Measurements from ENCODE around the gene GUCY1B1.

The GUCY1B1 gene

DNA sequence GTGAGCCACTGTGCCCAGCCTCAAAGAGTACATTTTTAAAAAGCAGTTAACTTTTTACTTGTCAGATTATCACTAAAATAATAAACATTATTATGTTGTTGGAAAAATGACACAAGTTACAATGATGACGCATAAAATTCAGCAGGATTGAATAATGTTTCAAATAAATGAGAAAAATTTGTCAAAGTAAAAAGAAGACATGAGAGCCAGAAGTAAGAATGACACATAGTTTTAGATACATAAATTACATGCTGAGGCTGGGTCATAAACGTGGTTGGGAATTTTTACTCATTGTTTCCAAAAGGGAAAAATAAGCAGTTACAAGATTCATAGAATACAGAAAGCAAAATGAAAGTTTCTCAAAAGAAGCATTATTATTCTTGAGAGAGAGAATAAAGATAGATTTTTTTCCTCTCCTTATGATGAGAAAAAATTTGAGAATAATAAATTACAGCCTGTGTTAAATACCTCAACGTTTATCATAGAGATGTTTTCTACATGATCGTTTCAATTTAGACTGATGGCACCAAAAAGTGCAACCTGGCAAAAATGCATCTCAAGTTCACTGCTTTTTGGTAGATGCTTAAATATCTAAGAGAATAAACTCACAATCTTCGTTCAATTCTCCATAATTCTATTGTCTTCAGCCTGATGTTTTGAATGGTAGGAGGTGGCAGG is 40.4 kb downstream of the GUCY1B1 start:
- no peak for DNase-seq (ENCODE audit: low read depth in 2 of 2, low spot score in 1 of 2)

DNA sequence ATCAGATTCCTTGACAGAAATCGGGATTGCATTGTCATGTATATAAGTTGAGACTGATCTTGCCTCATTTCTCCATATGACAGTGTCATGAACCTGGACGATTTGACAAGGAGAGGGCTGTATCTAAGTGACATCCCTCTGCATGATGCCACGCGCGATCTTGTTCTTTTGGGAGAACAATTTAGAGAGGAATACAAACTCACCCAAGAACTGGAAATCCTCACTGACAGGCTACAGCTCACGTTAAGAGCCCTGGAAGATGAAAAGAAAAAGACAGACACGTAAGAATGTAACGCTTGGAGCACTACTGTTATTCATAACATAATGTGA is 40.9 kb downstream of the GUCY1B1 start:
- no peak for DNase-seq (ENCODE audit: low read depth in 2 of 2, low spot score in 1 of 2)

DNA sequence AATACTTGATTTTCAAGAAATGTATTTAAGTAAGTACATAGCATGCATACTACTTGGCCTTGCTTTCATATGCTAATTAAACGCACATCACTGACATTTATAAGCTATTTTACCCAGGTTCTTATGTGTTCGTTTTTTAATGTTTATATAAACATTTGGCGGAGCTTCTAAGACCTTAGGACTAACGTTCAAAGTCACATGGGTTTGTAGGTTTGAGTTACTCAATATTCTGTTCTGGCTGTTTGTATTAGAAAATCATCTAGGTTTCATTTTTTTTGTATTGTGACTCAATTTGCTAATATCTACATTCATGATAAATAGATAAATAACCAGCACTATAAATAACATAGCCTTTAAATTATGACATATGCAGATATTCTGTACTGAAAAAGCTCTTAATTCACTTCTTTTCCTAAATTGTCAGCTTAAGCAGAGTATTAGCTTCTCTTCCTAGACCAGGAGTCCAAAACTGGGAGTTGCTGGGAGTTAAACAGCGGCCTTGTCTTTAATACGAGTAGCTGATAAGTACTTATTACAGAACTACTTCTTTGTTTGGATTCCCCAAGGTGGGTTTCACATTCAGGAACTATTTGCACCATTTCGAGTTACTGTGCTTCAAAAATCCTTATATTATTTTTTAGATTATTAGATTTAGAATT is 42.0 kb downstream of the GUCY1B1 start:
- no peak for DNase-seq (ENCODE audit: low read depth in 2 of 2, low spot score in 1 of 2)

DNA sequence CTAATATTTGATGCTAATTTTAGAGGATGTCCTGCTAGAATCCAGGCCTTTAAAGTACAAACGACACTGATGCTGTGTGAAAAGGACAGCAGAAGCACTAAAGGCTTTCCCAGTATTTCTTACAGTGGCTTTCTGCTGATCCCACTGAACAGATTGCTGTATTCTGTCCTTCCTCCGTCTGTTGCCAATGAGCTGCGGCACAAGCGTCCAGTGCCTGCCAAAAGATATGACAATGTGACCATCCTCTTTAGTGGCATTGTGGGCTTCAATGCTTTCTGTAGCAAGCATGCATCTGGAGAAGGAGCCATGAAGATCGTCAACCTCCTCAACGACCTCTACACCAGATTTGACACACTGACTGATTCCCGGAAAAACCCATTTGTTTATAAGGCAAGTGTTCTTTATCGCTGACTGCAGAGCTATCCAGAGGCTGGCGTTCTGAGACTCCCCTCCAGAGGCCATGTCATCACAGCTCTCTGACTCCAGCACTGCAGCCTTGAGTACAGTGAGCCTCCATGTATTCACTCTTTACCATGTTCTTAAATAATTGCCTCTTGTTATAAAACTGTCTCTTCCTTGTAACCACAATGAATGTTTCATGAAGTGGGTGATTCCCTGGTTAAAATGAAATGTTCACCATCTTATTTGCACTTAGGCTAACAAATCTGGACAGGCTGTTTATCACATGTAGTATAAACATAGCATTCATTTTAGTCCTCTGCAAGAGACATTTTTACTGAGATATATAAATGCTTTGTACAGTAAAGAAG is 43.6 kb downstream of the GUCY1B1 start:
- no peak for DNase-seq (ENCODE audit: low read depth in 2 of 2, low spot score in 1 of 2)

DNA sequence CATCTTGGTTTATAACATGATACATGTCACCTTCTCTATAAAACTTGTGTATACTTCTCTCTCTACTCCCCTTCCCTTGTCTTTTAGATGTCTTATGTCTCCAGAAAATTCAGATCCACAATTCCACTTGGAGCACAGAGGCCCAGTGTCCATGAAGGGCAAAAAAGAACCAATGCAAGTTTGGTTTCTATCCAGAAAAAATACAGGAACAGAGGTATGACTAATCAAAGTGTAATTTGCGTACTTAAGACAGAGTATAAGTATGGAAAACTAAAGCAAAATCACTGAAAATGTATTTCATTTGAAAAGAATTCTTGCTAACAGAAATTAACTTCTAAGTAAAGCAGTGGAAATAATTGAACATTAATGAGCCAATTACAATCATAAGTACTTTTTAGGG is 46.2 kb downstream of the GUCY1B1 start:
- DNase-seq (ENCODE audit: low read depth in 2 of 2, low spot score in 1 of 2): no peak

DNA sequence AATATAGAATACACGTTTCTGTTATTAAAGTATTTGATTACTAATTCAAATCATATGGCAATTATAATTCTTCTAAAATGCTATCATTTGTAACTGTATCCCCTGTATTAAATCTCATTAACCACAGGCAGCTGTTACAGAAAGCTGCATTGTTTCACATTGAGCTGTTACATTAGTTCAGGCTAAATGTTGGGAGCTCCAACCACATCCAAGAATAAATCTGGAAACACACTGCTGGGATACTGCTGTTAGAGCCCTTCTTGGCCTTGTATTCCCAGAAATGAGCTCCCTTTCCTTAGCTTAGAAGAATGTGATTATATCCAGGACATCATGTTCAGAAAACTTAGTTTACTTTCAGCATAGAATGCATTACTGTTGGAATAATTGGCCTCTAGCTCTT is 48.2 kb downstream of the GUCY1B1 start:
- DNase-seq (ENCODE audit: low read depth in 2 of 2, low spot score in 1 of 2): no peak

DNA sequence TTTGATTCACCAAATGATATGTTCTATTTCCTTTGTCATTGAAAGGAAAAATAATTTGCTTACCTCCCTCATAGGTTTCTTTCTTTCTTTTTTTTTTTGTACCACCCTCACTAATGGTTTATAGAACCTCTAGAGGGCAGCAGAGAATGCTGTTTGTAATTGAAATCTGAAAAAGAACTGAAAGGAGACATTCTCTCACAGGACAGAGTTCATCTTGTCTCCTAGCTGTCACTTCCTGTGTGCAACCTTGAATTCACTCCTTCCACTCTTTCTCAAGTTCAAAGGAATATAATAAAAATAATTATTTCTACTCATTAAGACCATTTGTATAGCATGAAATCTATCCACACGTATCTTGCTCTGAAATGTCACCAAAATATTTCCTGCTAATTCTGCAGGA is 51.0 kb downstream of the GUCY1B1 start:
- DNase-seq (ENCODE audit: low read depth in 2 of 2, low spot score in 1 of 2): no peak

DNA sequence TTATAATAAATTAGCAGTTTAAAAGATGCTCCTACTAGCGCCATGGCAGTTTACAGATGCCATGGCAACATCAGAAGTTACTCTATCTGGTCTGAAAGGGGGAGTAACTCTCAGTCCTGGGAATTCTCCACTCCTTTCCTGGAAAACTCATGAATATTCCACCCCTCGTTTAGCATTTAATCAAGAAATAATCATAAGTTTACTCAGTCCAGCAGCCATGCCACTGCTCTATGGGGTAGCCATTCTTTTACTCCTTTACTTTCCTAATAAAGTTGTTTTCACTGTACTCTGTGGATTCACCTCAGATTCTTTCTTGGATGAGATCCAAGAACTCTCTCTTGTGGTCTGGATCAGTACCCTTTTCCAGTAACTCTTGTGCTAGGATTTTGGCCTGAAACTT is 52.3 kb downstream of the GUCY1B1 start:
- no peak for DNase-seq (ENCODE audit: low read depth in 2 of 2, low spot score in 1 of 2)

DNA sequence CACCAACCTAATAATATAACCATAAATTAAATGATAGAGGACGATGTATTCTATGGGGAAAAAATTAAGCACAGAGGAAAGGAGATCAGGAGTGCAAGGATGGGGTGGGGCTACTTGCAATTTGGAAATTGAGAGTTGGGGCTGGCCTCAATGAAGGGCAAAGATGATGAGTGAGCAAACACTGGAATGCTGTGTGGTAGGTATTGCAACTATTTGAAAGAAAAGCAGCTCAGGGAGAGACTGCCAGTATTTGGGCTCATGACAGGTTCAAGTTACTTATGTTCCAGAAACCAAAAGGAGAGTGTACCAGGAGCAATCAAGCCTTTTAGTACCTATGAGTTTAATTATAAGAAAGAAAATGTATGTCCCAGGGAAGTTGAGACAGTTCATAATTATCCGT is 59.8 kb downstream of the GUCY1B1 start:
- no peak for DNase-seq (ENCODE audit: low read depth in 2 of 2, low spot score in 1 of 2)

DNA sequence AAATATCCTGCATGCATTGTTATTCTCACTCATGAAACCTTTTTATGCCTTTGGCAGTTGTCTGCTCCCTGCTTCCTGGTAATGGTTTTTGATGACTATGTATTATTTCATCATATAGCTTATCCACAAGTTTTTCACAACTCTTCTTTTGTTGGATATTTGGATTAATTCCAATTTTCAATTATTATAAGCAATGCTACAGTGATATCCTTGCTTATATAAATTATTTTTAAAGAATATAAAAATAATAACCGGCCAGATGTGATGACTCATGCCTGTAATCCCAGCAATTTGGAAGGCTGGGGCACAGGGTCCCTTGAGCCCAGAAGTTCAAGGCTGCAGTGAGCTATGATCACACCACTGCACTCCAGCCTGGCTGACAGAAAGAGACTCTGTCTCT is 60.2 kb downstream of the GUCY1B1 start:
- no peak for DNase-seq (ENCODE audit: low read depth in 2 of 2, low spot score in 1 of 2)

DNA sequence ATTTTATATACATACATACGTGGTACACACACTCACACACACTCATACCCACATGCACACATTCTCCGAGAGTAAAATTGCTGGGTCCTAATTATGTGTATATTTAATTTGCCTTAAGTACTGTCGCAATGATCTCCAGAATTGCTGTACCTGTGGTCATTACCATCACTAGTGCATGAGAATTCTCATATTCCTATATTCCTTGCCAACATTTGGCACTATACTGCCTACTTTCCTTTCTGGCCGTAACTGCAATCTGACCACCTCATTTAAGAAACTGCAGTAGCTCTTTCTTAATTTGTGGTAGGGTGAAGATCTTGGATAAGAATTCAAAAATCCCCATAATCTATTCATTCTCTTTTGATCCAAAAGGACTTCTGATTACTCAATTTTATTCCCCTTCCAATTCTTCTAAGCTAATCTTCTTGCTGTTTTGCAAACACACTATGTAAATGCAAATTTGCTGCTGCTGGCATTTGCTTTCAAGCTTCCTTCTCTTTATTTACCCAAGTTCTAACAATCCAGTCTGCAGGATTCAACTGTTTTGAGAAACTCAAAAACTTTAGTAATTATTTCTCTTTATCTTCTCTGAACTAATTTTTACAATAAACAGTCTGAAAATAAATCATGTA is 62.2 kb downstream of the GUCY1B1 start:
- no peak for DNase-seq (ENCODE audit: low read depth in 2 of 2, low spot score in 1 of 2)

DNA sequence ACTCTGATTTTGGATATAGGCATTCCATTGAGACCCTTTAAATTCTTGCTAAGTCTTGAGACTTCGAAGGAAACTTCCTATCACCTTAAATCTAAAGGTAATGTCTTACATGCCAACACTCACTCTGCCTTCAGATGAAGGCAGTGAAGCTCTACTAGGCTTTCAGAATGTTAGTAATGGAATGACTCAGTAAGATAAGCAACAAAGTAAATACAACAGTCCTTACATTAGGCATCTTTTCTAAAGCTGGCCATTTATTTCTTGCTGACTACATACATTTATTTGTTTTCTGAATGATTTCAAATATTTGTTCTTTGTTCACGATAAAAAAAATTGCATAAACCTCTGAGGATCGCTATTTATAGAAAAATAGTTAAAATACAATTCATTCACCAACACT is 63.8 kb downstream of the GUCY1B1 start:
- no peak for DNase-seq (ENCODE audit: low read depth in 2 of 2, low spot score in 1 of 2)

DNA sequence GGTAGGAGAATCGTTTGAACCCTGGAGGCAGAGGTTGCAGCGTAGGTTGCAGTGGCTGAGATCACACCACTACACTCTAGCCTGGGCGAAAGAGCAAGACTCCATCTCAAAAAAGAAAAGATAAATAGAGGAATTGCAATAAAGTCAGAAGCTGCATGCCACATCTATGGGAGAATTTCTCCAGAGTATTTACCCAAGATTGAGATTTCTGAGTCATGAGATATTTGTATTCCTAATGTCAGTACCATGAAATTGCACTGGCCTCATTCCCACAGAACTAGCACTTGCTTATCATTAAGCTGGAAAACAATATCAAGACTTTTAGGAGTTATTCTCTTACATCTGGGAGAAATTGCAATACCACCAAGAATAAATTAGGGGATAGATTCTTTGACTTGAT is 69.8 kb downstream of the GUCY1B1 start:
- no peak for DNase-seq (ENCODE audit: low read depth in 2 of 2, low spot score in 1 of 2)

DNA sequence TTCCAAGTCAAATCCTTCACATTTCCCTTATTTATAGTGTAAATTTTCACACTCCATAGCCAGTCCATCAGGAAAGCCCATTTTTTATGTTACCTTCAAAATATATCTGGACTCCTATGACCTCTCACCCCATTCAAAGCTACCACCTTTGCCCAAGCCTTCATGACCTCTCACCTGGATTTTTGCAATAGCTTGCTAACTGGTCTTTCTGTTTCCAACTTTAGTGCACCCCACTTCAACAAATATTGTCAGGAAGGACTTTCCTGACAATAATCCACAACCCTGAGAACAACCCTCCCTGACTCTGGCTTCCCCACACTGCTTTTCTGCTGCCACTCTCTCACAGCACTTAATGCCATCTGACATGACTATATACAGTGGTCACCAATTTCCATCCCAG is 73.8 kb downstream of the GUCY1B1 start:
- DNase-seq (ENCODE audit: low read depth in 2 of 2, low spot score in 1 of 2): no peak

DNA sequence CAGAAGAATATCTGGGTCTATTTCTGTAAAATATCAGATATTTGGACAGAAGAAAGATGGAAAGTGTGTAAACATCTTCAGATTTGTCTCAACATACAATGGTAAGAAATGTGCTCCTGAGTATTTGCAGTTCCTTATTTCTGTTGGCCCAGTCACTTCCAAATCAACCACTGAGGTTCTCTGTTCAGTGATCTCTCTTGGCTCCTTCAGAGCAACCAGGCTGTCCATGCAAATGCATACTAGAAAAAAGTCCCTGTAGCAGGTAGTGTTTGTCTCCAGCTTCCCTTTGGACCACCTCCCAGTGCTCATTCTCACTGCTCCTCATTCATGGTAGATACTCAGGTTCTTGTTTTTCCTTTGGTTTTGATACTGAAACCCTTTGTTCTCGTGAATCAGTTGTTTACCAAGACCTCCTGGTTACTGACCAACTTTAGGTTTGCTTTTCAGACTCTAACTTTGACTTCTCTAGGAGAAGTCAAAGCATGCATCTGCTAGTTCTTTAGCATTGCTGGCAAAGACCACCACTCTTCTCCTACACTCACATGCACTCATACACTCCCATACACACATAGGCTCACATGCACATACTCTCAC is 78.5 kb downstream of the GUCY1B1 start:
- no peak for DNase-seq (ENCODE audit: low read depth in 2 of 2, low spot score in 1 of 2)

DNA sequence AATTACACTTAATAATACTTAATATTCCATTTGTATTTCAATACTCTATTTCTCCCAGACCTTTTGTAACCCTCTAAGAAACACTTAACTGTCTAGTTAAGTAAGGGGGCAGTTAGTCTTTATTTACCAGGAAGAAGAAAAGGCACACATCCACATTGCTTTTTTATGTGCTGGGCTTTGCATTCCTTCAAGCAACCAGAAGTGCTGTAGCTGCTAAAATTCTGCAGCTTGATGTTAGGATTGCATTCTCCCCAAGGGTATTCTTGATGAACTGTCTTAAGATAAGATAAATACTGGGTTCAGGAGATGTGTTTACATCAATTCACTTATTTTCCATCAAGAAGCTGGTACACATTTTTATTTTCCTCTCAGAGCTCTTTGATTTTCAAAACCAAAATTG is 83.3 kb downstream of the GUCY1B1 start:
- DNase-seq (ENCODE audit: low read depth in 2 of 2, low spot score in 1 of 2): no peak

DNA sequence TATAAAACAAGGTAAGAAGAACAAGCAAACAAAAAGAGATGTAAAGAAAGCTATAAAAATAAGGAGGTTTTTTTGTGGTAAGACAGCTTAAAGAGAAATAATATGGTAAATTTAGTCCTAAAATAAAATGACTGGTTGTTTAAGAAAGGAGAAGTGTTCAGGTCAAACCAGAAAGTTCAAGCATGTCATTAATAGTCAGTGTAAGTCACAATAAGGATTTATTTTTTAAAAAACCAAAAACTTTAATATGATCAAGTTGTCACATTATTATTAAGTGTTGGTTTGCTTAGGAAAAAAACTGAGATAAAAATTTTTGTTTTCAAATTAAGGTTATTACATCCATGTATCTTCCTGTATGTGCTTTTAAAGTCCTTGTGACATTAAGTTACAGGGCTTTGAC is 88.1 kb downstream of the GUCY1B1 start:
- DNase-seq (ENCODE audit: low read depth in 2 of 2, low spot score in 1 of 2): no peak

DNA sequence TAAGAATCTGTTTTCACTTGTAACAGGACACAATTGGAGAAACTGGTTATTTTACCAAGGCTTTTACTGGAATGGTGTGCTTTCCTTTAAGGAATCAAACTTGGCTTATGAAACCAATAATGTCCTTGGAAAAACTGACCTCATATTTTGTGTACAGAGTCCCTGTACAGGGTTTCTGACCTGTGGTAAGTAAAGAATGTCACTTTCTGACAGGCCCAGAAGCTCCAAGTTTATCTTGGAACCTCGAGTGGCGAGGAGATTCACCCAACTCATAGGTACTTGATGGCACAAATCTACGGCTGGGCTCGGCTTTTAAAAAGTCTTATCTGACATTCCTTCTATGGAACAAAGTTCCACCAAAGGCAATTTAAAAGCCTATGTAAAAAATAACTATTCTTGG is 90.2 kb downstream of the GUCY1B1 start:
- no peak for DNase-seq (ENCODE audit: low read depth in 2 of 2, low spot score in 1 of 2)

DNA sequence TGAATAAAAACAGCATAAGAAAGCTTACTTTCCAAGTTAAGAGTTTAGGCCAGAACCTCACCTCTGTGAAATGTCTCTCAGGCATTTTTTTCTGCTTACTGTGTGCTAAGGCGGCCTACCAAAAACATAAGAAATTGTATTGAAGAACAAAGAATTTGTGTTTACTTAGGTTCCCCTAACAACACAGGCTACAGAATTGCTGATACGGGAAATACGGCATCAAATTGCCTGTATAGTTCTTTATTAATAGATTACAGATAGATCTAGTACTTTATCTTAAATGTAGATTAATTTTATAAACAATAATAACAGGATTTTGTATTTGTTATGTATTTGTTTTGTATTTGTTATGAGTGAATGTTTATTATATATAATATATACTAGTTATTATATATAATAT is 94.4 kb downstream of the GUCY1B1 start:
- DNase-seq (ENCODE audit: low read depth in 2 of 2, low spot score in 1 of 2): no peak

DNA sequence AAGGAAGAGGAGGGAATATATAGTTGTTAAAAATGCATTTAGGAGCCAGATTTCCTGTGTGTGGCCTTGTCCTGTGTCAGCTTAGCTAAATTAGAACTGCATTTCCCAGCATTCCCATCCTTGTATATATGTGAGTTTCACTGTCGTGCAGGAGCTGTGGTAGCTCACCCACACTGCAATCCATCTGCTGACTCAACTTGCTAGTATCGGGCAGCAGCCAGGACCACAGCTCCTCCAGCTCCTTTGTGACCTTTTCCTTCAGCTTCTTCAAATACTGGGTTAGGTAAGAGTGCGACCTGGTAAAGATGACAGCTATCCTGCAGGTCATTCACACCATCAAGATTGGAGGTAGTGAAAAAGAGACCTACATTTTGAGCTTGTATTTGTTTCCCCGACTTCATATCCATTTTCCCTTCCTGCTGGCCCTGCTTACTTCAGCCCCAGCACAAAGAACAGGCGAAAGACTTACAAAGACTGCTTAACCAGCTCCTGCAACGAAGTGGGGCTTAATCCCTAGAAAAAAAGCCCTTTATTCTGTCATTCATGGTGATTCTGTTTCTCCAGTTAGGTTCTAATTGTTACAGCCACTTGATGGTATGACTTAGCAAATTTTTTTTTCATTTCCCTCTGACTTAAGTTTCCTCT is 95.9 kb downstream of the GUCY1B1 start:
- no peak for DNase-seq (ENCODE audit: low read depth in 2 of 2, low spot score in 1 of 2)

DNA sequence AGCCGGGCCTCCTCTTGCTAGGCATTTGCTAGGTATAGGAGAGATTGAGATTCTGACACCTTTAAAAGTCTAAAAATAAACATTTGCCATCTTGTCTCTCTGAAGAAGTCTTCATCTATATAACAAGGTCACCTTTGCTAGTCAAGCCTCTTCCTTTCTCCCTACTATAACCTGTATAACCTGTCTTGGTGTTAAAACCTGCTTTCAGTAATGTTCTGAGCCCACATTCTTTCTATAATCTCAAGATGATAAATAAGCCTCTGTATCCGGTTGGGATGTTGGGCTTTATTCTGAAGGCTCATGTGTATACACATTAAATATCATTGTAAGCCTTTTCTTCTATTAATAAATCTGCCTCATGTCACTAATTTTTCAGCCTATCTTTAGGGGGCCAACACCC is 97.1 kb downstream of the GUCY1B1 start:
- DNase-seq (ENCODE audit: low read depth in 2 of 2, low spot score in 1 of 2): no peak

All from stimulated activated CD8-positive, alpha-beta memory T cell treated with anti-CD3 and anti-CD28 coated beads, Interleukin-4, amount 100 ng/mL, for 4 hours (primary cell).